ENCODE results near the gene UTS2B.

Gene UTS2B

GRCh38 chr3:191343913-191344312, 13.6 kb upstream of the UTS2B start:
- in situ Hi-C loops (cut with HindIII; ENCODE audit: low pct_unique_long_range_greater_than_20kb, low sequenced_read_pairs), result no loop called here
- DNase-seq (ENCODE audit: low read depth in 1 of 2, low spot score in 1 of 2), result no peak
- TF ChIP-seq JUND (IDR thresholded peaks at IDR 0.05; ENCODE audit: low read depth), result no peak

DNA sequence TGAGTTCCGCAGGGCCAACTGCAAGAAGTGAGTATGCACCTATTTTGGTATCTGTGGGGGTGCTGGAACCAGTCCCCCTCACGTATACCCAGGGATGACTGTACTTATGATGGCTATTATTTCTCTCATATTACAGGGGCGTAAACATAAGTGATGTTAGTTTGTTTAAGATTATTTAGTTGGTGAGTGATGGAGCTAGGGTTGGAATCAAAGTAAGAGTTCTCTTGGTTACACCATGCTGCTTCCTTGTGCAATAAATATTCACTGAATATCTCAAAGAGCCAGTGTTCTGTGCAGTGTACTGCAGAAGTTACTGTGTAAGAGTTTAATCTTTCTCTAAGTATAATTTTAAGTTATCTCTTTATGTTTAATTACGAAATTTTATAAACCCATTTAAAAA, 12.8 kb upstream of the UTS2B start:
- no peak for DNase-seq (ENCODE audit: low read depth in 1 of 2, low spot score in 1 of 2)
- no peak for TF ChIP-seq JUND (IDR thresholded peaks at IDR 0.05; ENCODE audit: low read depth)
- in situ Hi-C loops (cut with HindIII; ENCODE audit: low pct_unique_long_range_greater_than_20kb, low sequenced_read_pairs), result no loop called here

DNA sequence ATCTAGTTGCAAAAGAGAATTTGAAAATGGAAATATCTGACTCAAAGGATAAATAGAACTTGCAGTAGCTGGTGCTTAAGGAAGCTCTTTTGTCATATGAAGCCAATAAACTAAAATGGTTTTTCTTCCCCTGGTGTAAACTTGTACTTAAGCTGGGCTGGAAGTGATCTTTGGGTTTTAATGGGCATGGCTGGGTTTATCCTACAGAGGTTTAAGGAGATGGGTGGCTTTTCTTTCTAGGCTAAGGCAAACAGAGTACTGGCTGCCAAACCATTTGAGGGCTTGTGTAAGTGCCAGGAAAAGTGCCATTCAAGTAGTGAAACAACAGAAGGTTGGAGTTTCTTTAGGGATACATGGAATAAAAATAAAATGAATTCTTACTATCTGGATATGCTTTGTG, 12.1 kb upstream of the UTS2B start:
- no peak for DNase-seq (ENCODE audit: low read depth in 1 of 2, low spot score in 1 of 2)
- in situ Hi-C loops (cut with HindIII; ENCODE audit: low pct_unique_long_range_greater_than_20kb, low sequenced_read_pairs), result no loop called here
- no peak for TF ChIP-seq JUND (IDR thresholded peaks at IDR 0.05; ENCODE audit: low read depth)

- in situ Hi-C loops (cut with HindIII; ENCODE audit: low pct_unique_long_range_greater_than_20kb, low sequenced_read_pairs), result no loop called here
- no peak for DNase-seq (ENCODE audit: low read depth in 1 of 2, low spot score in 1 of 2)
- TF ChIP-seq JUND (IDR thresholded peaks at IDR 0.05; ENCODE audit: low read depth), result no peak
Measured at GRCh38 chr3:191342006-191342405, 11.7 kb upstream of the UTS2B start.

DNA sequence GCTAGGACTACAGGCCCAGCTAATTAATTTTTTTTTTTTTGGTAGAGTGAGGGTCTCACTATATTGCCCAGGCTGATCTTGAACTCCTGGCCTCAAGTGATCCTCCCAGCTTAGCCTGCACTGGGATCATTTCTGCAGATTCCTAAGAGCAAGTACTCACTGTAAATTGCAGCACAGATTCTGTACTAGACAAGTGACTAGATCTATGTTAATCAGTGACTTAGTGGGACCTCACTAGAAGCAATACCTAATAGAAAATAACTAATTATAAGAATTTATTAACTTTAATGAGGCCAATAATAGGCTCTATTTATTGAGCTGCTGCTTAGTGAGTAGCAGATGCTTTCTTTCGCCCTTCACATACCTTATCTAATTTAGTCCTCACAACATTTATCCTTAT, 10.6 kb upstream of the UTS2B start:
- DNase-seq (ENCODE audit: low read depth in 1 of 2, low spot score in 1 of 2), result no peak
- in situ Hi-C loops (cut with HindIII; ENCODE audit: low pct_unique_long_range_greater_than_20kb, low sequenced_read_pairs), result no loop called here
- TF ChIP-seq JUND (IDR thresholded peaks at IDR 0.05; ENCODE audit: low read depth), result no peak

DNA sequence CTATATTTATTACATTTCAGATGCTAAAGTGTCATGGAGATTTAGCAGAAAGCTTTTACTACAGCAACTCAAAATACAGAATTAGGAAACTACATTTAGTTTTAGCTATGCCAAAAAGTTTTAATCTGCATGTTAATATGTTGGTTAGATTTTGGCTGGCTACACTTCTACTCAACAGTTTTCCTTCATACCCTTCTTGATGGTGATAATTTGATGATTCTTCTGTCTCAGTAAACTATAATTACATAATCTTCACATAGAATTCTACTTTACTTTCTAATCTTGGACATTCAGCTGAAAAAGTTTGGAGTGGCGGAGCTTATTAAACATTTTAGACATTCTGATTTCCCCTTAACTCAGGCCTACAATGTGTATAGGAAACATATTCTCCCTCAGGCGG, 10.0 kb upstream of the UTS2B start:
- in situ Hi-C loops (cut with HindIII; ENCODE audit: low pct_unique_long_range_greater_than_20kb, low sequenced_read_pairs), result no loop called here
- TF ChIP-seq JUND (IDR thresholded peaks at IDR 0.05; ENCODE audit: low read depth), result no peak
- DNase-seq (ENCODE audit: low read depth in 1 of 2, low spot score in 1 of 2), result no peak

DNA sequence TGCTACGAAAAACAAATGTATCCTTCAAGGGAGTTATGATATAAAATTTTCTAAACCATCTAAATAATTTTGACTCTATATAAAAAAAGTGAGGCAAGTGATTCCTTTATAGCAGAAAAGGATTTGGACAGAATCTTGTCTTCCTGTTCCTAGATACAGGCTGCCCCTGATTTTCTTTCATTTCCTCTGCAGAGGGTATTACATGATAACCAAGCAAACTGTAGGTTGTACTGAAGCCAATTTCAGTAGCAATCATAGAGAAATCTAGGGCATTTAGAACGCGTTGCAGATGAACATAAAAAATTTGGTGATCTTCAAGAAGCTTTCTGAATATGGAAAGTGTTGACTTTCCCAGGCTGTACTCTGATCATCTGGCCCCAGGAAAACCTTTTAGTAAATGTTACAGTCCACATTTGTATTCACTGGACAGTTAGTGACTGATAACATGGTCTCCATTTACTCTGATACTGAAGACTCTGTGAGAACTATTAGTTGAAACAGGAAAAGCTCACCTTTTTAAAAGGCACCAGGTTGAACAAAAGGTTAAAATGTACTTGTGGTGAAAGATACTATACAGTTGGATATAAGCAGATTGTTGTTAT, 9.1 kb upstream of the UTS2B start:
- DNase-seq (ENCODE audit: low read depth in 1 of 2, low spot score in 1 of 2), result no peak
- no peak for TF ChIP-seq JUND (IDR thresholded peaks at IDR 0.05; ENCODE audit: low read depth)
- in situ Hi-C loops (cut with HindIII; ENCODE audit: low pct_unique_long_range_greater_than_20kb, low sequenced_read_pairs), result no loop called here

- DNase-seq (ENCODE audit: low read depth in 1 of 2, low spot score in 1 of 2), result no peak
- in situ Hi-C loops (cut with HindIII; ENCODE audit: low pct_unique_long_range_greater_than_20kb, low sequenced_read_pairs), result no loop called here
- TF ChIP-seq JUND (IDR thresholded peaks at IDR 0.05; ENCODE audit: low read depth), result no peak
Measured at GRCh38 chr3:191338177-191338488, 7.8 kb upstream of the UTS2B start.

- in situ Hi-C loops (cut with HindIII; ENCODE audit: low pct_unique_long_range_greater_than_20kb, low sequenced_read_pairs), result no loop called here
- TF ChIP-seq JUND (IDR thresholded peaks at IDR 0.05; ENCODE audit: low read depth), result no peak
- no peak for DNase-seq (ENCODE audit: low read depth in 1 of 2, low spot score in 1 of 2)
Measured at GRCh38 chr3:191336833-191337232, 6.5 kb upstream of the UTS2B start.

GRCh38 chr3:191334346-191334893, 4.1 kb upstream of the UTS2B start:
- DNase-seq (ENCODE audit: low read depth in 1 of 2, low spot score in 1 of 2), result no peak
- in situ Hi-C loops (cut with HindIII; ENCODE audit: low pct_unique_long_range_greater_than_20kb, low sequenced_read_pairs), result no loop called here
- TF ChIP-seq JUND (IDR thresholded peaks at IDR 0.05; ENCODE audit: low read depth), result no peak

DNA sequence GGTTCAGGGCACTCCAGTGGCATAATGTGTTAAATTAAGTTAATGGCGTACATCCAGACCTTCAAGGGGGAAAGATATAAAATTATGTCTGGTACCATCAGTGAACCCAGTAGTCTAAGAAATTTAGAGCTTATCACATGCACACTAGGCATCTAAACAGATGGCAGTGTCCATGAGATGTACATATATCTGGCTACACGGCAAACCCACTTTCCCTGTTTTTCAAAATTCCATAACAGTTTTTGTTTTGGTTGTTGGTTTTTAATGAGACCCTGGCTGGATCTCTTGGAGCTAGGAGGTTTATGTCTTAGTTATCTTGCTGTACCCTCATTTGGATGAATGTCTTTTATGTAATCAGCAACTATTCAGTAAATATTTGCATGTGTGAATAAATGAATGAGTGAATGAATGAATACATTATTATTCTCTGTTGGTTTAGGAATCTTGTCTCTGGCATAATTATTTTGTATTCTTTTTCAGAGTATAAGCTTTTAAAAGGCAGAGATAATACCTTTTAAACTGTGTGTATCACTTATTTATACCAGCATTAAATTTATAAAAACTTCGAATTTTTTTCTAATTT, 3.1 kb upstream of the UTS2B start:
- DNase-seq (ENCODE audit: low read depth in 1 of 2, low spot score in 1 of 2), result no peak
- in situ Hi-C loops (cut with HindIII; ENCODE audit: low pct_unique_long_range_greater_than_20kb, low sequenced_read_pairs), result no loop called here
- no peak for TF ChIP-seq JUND (IDR thresholded peaks at IDR 0.05; ENCODE audit: low read depth)

- TF ChIP-seq JUND (IDR thresholded peaks at IDR 0.05; ENCODE audit: low read depth), result no peak
- DNase-seq (ENCODE audit: low read depth in 1 of 2, low spot score in 1 of 2), result no peak
- in situ Hi-C loops (cut with HindIII; ENCODE audit: low pct_unique_long_range_greater_than_20kb, low sequenced_read_pairs), result no loop called here
Measured at GRCh38 chr3:191331388-191331787, 1.1 kb upstream of the UTS2B start.

GRCh38 chr3:191330530-191331048, 263 bp upstream of the UTS2B start:
- in situ Hi-C loops (cut with HindIII; ENCODE audit: low pct_unique_long_range_greater_than_20kb, low sequenced_read_pairs), result no loop called here
- DNase-seq (ENCODE audit: low read depth in 1 of 2, low spot score in 1 of 2), result no peak
- no peak for TF ChIP-seq JUND (IDR thresholded peaks at IDR 0.05; ENCODE audit: low read depth)
